Endodermal cell (in vitro differentiated cells): ENCODE results near the gene ADGRG3. TPM values are rescaled to one million over a fixed set of nuclear protein-coding genes. Genes with fewer than 3 reads are reported as not detected.

Experiments
- DNase-seq: peaks from one replicate; pipeline ENCODE4 v3.0.0-alpha.2; 2017
- H3K27ac ChIP-seq: 2 replicates; pipeline ENCODE4 v1.5.1; 2013; ENCODE audit warnings: mild to moderate bottlenecking, low read depth, low read length, moderate library complexity
- H3K27me3 ChIP-seq: 2 replicates; pipeline ENCODE4 v1.6.1; 2013; ENCODE audit warnings: mild to moderate bottlenecking, low read length, moderate library complexity; ENCODE audit not compliant: insufficient read depth, control insufficient read depth, poor library complexity, severe bottlenecking
- H3K36me3 ChIP-seq: 2 replicates; pipeline ENCODE4 v1.7.0; 2013; ENCODE audit warnings: mild to moderate bottlenecking, low read length, moderate library complexity; ENCODE audit not compliant: control insufficient read depth, insufficient read depth
- H3K4me1 ChIP-seq: one replicate; pipeline ENCODE4 v1.7.0; 2013; ENCODE audit warnings: low read length; ENCODE audit not compliant: control insufficient read depth, insufficient read depth
- H3K4me3 ChIP-seq: 2 replicates; pipeline ENCODE4 v1.5.1; 2013; ENCODE audit warnings: mild to moderate bottlenecking, low read length, moderate library complexity
- H3K9ac ChIP-seq: 2 replicates; pipeline ENCODE4 v1.6.1; 2013; ENCODE audit warnings: mild to moderate bottlenecking, low read length, moderate library complexity; ENCODE audit not compliant: poor library complexity, severe bottlenecking; ENCODE audit errors: extremely low read depth
- H3K9me3 ChIP-seq: 2 replicates; pipeline ENCODE4 v1.6.1; 2013; ENCODE audit warnings: mild to moderate bottlenecking, low read length, moderate library complexity; ENCODE audit not compliant: control insufficient read depth
- H3K27ac Mint-ChIP-seq: 2 replicates; pipeline ENCODE4 v1.8.0; 2020; ENCODE audit warnings: mixed read lengths
- H3K27me3 Mint-ChIP-seq: 2 replicates; pipeline ENCODE4 v1.8.0; 2021; ENCODE audit warnings: mild to moderate bottlenecking, mixed read lengths; ENCODE audit not compliant: insufficient read depth
- H3K36me3 Mint-ChIP-seq: 2 replicates; pipeline ENCODE4 v1.8.0; 2020; ENCODE audit warnings: low read depth, mixed read lengths
- H3K4me1 Mint-ChIP-seq: 2 replicates; pipeline ENCODE4 v1.8.0; 2020; ENCODE audit warnings: mixed read lengths
- H3K4me3 Mint-ChIP-seq: 2 replicates; pipeline ENCODE4 v1.8.0; 2020; ENCODE audit warnings: mild to moderate bottlenecking, moderate library complexity, mixed read lengths
- H3K9me3 Mint-ChIP-seq: 2 replicates; pipeline ENCODE4 v1.8.0; 2020; ENCODE audit warnings: mild to moderate bottlenecking, mixed read lengths
- WGBS, 2 experiments: methylation state at CpG; one replicate each; pipeline versions ENCODE4 v1.1.5 to v1.1.7; 2013; ENCODE audit warnings: missing lambda C conversion rate in 2 of 2, mixed read lengths in 1 of 2; ENCODE audit not compliant: insufficient coverage in 1 of 2, insufficient read length in 1 of 2; 5-methylcytosine and 5-hydroxymethylcytosine counted together
- total RNA-seq, 2 donors: library from RNA; stranded (reverse); fragmentation: NEBNext Ultra II Directional in 1 of 2; extraction: Animal tissue kit (Norgen Biotek cat#: 25700) in 1 of 2; gene quantifications; 2 replicates in 1 of 2; 3 replicates in 1 of 2; pipeline ENCODE4 v1.2.1, GENCODE V29; 2021
- TF ChIP-seq, protein P1 (sequence below): fragments of 200-600 bp; sonication (generic); conservative IDR thresholded peaks from 2 replicates; pipeline ENCODE4 v1.5.0; 2021; ENCODE audit warnings: antibody characterized with exemption, mild to moderate bottlenecking

Gene ADGRG3
- total RNA-seq, 2 donors from 2014 or later = not detected

DNA sequence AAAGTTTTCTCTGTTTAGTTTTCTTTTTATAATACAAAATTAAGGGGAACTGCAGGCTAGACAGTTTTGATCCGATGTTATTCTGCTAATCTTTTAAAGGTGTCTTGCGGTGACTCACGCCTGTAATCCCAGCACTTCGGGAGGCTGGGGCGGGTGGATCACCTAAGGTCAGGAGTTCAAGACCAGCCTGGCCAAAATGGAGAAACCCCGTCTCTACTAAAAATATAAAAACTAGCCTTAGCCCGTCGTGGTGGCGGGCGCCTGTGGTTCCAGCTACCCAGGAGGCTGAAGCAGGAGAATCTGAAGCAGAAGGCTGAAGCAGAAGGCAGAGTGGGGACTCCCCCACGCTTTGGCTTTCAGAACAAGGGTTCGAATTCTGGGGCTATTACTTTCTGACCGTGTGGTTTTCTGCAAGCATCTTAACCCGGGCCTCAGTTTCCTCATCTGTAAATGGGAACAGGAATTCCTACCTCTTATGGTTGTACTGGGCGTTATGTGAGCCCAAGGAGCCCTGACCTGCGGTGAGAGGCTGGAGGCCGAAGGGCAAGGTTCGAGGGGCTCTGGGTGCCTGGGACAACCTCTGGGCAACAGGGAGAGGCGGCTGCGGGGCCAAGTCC is 66.3 kb downstream of the ADGRG3 start:
- Histone ChIP-seq H3K36me3 (peaks cover 4% of the 10 kb centered on the region), H3K4me1 (peaks cover 5% of the 10 kb centered on the region), H3K27ac (peak overlapping the region; percentile 88), H3K9ac (peak overlapping the region; percentile 95), H3K4me3 (peak overlapping the region; percentile 96), H3K27me3 (no peaks in the 10 kb centered on the region), H3K9me3 (no peaks in the 10 kb centered on the region)
- H3K36me3 Mint-ChIP-seq = peaks cover 6% of the 10 kb centered on the region
- H3K4me1 Mint-ChIP-seq = peaks cover 18% of the 10 kb centered on the region
- H3K27me3 Mint-ChIP-seq = no peaks in the 10 kb centered on the region
- H3K9me3 Mint-ChIP-seq = peaks cover 13% of the 10 kb centered on the region
- peak overlapping the region; percentile 83 for H3K4me3 Mint-ChIP-seq
- H3K27ac Mint-ChIP-seq = peak overlapping the region; percentile 98
- 72 to 75% methylated on average over 14 to 20 of the region's 20 CpGs for WGBS, 2 experiments
- no peak for DNase-seq
- TF ChIP-seq, protein P1, sequence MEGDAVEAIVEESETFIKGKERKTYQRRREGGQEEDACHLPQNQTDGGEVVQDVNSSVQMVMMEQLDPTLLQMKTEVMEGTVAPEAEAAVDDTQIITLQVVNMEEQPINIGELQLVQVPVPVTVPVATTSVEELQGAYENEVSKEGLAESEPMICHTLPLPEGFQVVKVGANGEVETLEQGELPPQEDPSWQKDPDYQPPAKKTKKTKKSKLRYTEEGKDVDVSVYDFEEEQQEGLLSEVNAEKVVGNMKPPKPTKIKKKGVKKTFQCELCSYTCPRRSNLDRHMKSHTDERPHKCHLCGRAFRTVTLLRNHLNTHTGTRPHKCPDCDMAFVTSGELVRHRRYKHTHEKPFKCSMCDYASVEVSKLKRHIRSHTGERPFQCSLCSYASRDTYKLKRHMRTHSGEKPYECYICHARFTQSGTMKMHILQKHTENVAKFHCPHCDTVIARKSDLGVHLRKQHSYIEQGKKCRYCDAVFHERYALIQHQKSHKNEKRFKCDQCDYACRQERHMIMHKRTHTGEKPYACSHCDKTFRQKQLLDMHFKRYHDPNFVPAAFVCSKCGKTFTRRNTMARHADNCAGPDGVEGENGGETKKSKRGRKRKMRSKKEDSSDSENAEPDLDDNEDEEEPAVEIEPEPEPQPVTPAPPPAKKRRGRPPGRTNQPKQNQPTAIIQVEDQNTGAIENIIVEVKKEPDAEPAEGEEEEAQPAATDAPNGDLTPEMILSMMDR = no peak

DNA sequence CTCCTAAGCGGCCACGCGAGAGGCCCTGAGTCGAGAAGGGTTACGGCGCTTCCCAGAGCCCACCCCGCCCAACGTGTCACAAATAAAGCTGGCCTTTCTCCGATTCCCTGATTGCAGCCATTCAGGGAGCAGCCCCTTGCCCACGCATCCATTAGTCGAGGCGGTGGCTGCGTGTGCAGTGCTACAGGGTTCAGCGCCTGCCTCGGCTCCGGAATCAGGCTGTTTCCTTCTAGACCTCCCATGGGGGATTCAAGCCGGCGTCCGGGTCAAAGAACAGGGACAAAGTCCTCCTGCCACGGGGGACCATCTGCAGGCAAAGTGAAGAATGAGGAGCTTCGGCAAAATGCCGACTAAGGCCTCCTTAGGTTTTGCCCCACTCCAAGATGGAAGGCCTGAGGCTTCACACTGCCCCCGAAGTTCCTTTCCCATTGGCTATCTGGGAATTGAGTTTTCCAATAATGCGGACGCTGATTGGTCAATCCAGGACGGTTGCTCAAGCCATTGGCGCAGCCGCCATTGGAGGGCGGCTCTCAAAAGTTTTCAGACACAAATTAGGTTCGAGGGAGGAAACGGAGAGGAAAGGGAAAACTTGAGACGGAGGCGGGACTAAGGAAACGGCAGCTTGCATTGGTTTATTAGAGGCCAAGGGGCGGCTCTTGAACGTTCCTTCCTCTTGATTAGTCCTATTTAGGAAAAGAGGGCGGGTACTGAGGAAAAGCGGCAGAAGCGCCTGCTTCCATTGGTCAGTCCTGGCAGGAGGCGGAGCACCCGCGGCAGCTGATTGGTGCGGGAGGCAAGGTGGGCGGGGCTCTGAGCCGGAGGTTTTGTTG is 67.0 kb downstream of the ADGRG3 start:
- H3K4me3 ChIP-seq = peak overlapping the region; percentile 96
- Mint-ChIP-seq H3K27ac (peak overlapping the region; percentile 98), H3K36me3 (peaks cover 6% of the 10 kb centered on the region), H3K9me3 (peaks cover 13% of the 10 kb centered on the region), H3K4me3 (peak overlapping the region; percentile 83), H3K27me3 (no peaks in the 10 kb centered on the region), H3K4me1 (peaks cover 18% of the 10 kb centered on the region)
- TF ChIP-seq, protein P1 = no peak
- H3K4me1 ChIP-seq = peaks cover 5% of the 10 kb centered on the region
- peak overlapping the region; percentile 95 for H3K9ac ChIP-seq
- no peaks in the 10 kb centered on the region for H3K9me3 ChIP-seq
- H3K36me3 ChIP-seq = peaks cover 4% of the 10 kb centered on the region
- peak; percentile 100 for DNase-seq
- 2 to 5% methylated on average over 32 to 45 of the region's 45 CpGs for WGBS, 2 experiments
- H3K27ac ChIP-seq = peak overlapping the region; percentile 88
- H3K27me3 ChIP-seq = no peaks in the 10 kb centered on the region

- Histone ChIP-seq H3K36me3 (peaks cover 4% of the 10 kb centered on the region), H3K27ac (peak within 1 kb of the TSS; percentile 88), H3K4me3 (peak within 1 kb of the TSS; percentile 96), H3K27me3 (no peaks in the 10 kb centered on the region), H3K9me3 (no peaks in the 10 kb centered on the region), H3K9ac (peak within 1 kb of the TSS; percentile 95), H3K4me1 (peaks cover 5% of the 10 kb centered on the region)
- Mint-ChIP-seq H3K4me1 (peaks cover 18% of the 10 kb centered on the region), H3K4me3 (peak within 1 kb of the TSS; percentile 83), H3K9me3 (peaks cover 13% of the 10 kb centered on the region), H3K27me3 (no peaks in the 10 kb centered on the region), H3K27ac (peak within 1 kb of the TSS; percentile 98), H3K36me3 (peaks cover 6% of the 10 kb centered on the region)
- DNase-seq = no peak
- TF ChIP-seq, protein P1 = no peak
- WGBS, 2 experiments = 1 to 2% methylated on average over 16 to 35 of the region's 35 CpGs
Observed at GRCh38 chr16:57735755-57736418, 67.8 kb downstream of the ADGRG3 start, which contains the start of gene KATNB1. Gene KATNB1 (plus strand): TSS chr16:57735770. CDS start chr16:57737244, 1,474 bp downstream.
